ENCODE measurements around the gene PYGO2.

DNA sequence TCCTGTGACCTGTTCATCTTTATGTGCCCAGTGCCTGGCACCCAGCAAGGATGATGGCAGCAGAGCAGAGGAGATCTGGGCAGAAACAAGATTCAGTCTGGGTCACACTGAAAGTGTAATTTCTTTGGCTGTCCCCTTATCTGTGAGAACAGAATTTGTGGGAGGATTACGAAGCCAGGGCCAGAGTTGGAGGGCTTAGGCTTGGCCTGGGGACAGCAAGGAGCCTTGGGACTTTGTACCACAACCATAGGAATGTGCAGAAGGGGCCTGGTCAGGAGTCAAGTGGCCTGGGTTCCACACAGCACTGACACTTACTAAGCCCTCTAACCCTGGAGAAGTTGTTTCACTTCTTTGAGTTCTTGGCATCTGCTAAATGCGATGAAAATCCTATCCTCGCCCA lies 37.9 kb downstream of the PYGO2 start:
- TF ChIP-seq, protein P1, sequence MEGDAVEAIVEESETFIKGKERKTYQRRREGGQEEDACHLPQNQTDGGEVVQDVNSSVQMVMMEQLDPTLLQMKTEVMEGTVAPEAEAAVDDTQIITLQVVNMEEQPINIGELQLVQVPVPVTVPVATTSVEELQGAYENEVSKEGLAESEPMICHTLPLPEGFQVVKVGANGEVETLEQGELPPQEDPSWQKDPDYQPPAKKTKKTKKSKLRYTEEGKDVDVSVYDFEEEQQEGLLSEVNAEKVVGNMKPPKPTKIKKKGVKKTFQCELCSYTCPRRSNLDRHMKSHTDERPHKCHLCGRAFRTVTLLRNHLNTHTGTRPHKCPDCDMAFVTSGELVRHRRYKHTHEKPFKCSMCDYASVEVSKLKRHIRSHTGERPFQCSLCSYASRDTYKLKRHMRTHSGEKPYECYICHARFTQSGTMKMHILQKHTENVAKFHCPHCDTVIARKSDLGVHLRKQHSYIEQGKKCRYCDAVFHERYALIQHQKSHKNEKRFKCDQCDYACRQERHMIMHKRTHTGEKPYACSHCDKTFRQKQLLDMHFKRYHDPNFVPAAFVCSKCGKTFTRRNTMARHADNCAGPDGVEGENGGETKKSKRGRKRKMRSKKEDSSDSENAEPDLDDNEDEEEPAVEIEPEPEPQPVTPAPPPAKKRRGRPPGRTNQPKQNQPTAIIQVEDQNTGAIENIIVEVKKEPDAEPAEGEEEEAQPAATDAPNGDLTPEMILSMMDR (conservative IDR thresholded peaks at IDR 0.05), result no peak
- no peak for TF ChIP-seq ZFX (IDR thresholded peaks at IDR 0.05)
